ENCODE measurements around the gene IL2RA.
"Not testable (repeated sequence)": the region's sequence is repeated elsewhere in the genome, so short reads cannot be mapped to it uniquely, and the experiment has no call there.

The IL2RA gene

GRCh38 chr10:6011558-6011957 is 50.6 kb downstream of the IL2RA start:
- DNase-seq = no peak

- no peak for DNase-seq
These were observed 51.6 kb downstream of the IL2RA start for GRCh38 chr10:6010569-6010968.

GRCh38 chr10:6009961-6010360 is 52.2 kb downstream of the IL2RA start:
- no peak for DNase-seq

GRCh38 chr10:6009150-6009549 is 53.0 kb downstream of the IL2RA start:
- no peak for DNase-seq

GRCh38 chr10:6008497-6009142 is 53.5 kb downstream of the IL2RA start:
- DNase-seq = no peak

- DNase-seq = no peak
These were observed 55.2 kb downstream of the IL2RA start for GRCh38 chr10:6006991-6007390.

GRCh38 chr10:6006546-6006945 is 55.6 kb downstream of the IL2RA start:
- DNase-seq = no peak

- DNase-seq = no peak
These were observed 56.2 kb downstream of the IL2RA start for GRCh38 chr10:6005856-6006395.

- not testable (repeated sequence) for DNase-seq
These were observed 56.9 kb downstream of the IL2RA start for GRCh38 chr10:6005161-6005804.

GRCh38 chr10:6002809-6003510 is 59.2 kb downstream of the IL2RA start:
- DNase-seq = no peak

GRCh38 chr10:5999440-6000165 is 62.6 kb downstream of the IL2RA start:
- DNase-seq = no peak

GRCh38 chr10:5996696-5997095 is 65.5 kb downstream of the IL2RA start:
- DNase-seq = no peak

- no peak for DNase-seq
These were observed 69.8 kb downstream of the IL2RA start for GRCh38 chr10:5992398-5992797.

- DNase-seq = no peak
These were observed 70.5 kb downstream of the IL2RA start for GRCh38 chr10:5991708-5992107.

GRCh38 chr10:5989756-5990155 is 72.4 kb downstream of the IL2RA start:
- DNase-seq = no peak

GRCh38 chr10:5988336-5988920 is 73.7 kb downstream of the IL2RA start:
- no peak for DNase-seq

GRCh38 chr10:5987747-5988146 is 74.4 kb downstream of the IL2RA start:
- no peak for DNase-seq

GRCh38 chr10:5985029-5985428 is 77.1 kb downstream of the IL2RA start:
- no peak for DNase-seq

- DNase-seq = no peak
These were observed 78.4 kb downstream of the IL2RA start for GRCh38 chr10:5983774-5984173.

GRCh38 chr10:5981529-5981928 is 80.6 kb downstream of the IL2RA start:
- DNase-seq = no peak

- no peak for DNase-seq
These were observed 84.0 kb downstream of the IL2RA start for GRCh38 chr10:5978230-5978489.

- DNase-seq = no peak
These were observed 84.5 kb downstream of the IL2RA start, which contains the start of gene IL15RA for GRCh38 chr10:5977471-5978229. Gene IL15RA, minus strand, starts transcription at chr10:5977543. Its CDS starts 51 bp downstream, at chr10:5977492.

Data from NCI-H187 treated with DMSO at 0.1 percent for 48 hours (cell line).